Measurements from ENCODE around the gene CTDSPL2. TPM values are rescaled to one million over a fixed set of nuclear protein-coding genes. Genes with fewer than 3 reads are reported as not detected.

The CTDSPL2 gene
- total and polyA plus RNA-seq, 2 of the 8 experiments (the other 6 are each of a cell fraction or from before 2014, with no cell fraction given): 25.2 to 64.7 TPM

- FAIRE-seq: no peak
- no peaks in the 10 kb centered on the region for H3K23me2 ChIP-seq (ENCODE audit: low read depth, low read length)
- no peak overlapping the region for H3K27ac ChIP-seq (ENCODE audit: low read depth, low read length)
- H3K9ac ChIP-seq (replicated peaks in 1 of 4; ENCODE audit: extremely low read depth in 1 of 4, low read depth in 3 of 4, low read length in 3 of 4): no peak overlapping the region
- no peak overlapping the region for H2BK15ac ChIP-seq (ENCODE audit: low read length)
- H3K14ac ChIP-seq (ENCODE audit: insufficient read length): no peak overlapping the region
- no peak overlapping the region for H4K8ac ChIP-seq (ENCODE audit: extremely low read depth, insufficient read depth, low read length)
- no peak overlapping the region for H3K4me3 ChIP-seq (ENCODE audit: extremely low read depth in 1 of 4, insufficient read depth in 2 of 4, low read depth in 3 of 4, low read length in 4 of 4)
- no peak overlapping the region for H2BK20ac ChIP-seq (ENCODE audit: low read length)
- no peak overlapping the region for H2BK120ac ChIP-seq (replicated peaks; ENCODE audit: low read depth, low read length)
- H4K20me1 ChIP-seq (replicated peaks in 1 of 2; ENCODE audit: control insufficient read depth in 1 of 2, insufficient read depth in 2 of 2, low read length in 2 of 2): no peaks in the 10 kb centered on the region
- no peak overlapping the region for H3K56ac ChIP-seq (replicated peaks; ENCODE audit: insufficient read length, low read depth, low read length)
- no peak overlapping the region for H2AK5ac ChIP-seq (ENCODE audit: low read depth, low read length)
- no peaks in the 10 kb centered on the region for H3K79me1 ChIP-seq (ENCODE audit: low read depth, low read length)
- H3K4ac ChIP-seq (replicated peaks; ENCODE audit: insufficient read length, low read depth, low read length): no peak overlapping the region
- no peak overlapping the region for H3K23ac ChIP-seq (ENCODE audit: insufficient read length)
- no peak for DNase-seq (ENCODE audit: low read depth in 1 of 2, low spot score in 2 of 2)
- ChIA-PET POLR2A (ENCODE audit: partially characterized antibody) (no interaction called here), CTCF (ENCODE audit: partially characterized antibody) (interaction anchor here (1.5 kb wide), 1 partner anchor 16 kb away, joined by 4 read pairs; no protein-coding TSS in a partner anchor)
- H3K4me2 ChIP-seq (ENCODE audit: insufficient read depth in 1 of 2, low read depth in 2 of 2, low read length in 2 of 2): no peak overlapping the region
- peaks cover 0 to 43% (median 7%) of the 10 kb centered on the region in 4 experiments; a peak in 5 of 8 replicates for H3K36me3 ChIP-seq (ENCODE audit: control insufficient read depth in 2 of 4, insufficient read depth in 4 of 4, low read length in 3 of 4)
- H4K5ac ChIP-seq (ENCODE audit: insufficient read length, low read depth, low read length): no peak overlapping the region
- H2BK5ac ChIP-seq (ENCODE audit: low read depth, low read length): no peak overlapping the region
- no peaks in the 10 kb centered on the region for H3K79me2 ChIP-seq (ENCODE audit: control insufficient read depth in 1 of 2, insufficient read depth in 2 of 2, low read length in 2 of 2)
- H3K27me3 ChIP-seq (replicated peaks in 1 of 4; ENCODE audit: control insufficient read depth in 3 of 4, extremely low read depth in 1 of 4, insufficient read depth in 3 of 4, low read length in 3 of 4): no peaks in the 10 kb centered on the region
- H2BK12ac ChIP-seq (ENCODE audit: low read depth, low read length): no peak overlapping the region
- no peaks in the 10 kb centered on the region for H3K4me1 ChIP-seq (replicated peaks in 1 of 4; ENCODE audit: control insufficient read depth in 3 of 4, insufficient read depth in 4 of 4, low read length in 3 of 4)
- no peak overlapping the region for H3K18ac ChIP-seq (ENCODE audit: extremely low read depth, low read length)
- H3K9me3 ChIP-seq (ENCODE audit: insufficient read depth in 2 of 2, low read depth in 1 of 2, low read length in 1 of 2): no peaks in the 10 kb centered on the region
- no peak overlapping the region for H2AFZ ChIP-seq (ENCODE audit: low read length)
- H4K91ac ChIP-seq (replicated peaks; ENCODE audit: insufficient read length, low read length): no peak overlapping the region
- no peak for TF ChIP-seq TEAD4 (IDR thresholded peaks at IDR 0.05; ENCODE audit: low read depth, low read length)
- TF ChIP-seq CHD1 (IDR thresholded peaks at IDR 0.05; ENCODE audit: low read depth, low read length): no peak
- TF ChIP-seq ZNF274 (IDR thresholded peaks at IDR 0.05; ENCODE audit: borderline replicate concordance, extremely low read depth, low read length): no peak
- TF ChIP-seq NRF1 (IDR thresholded peaks at IDR 0.05; ENCODE audit: low read depth, low read length): no peak
These were observed 89.0 kb downstream of the CTDSPL2 start for GRCh38 chr15:44516436-44516835.
